Mesothelial cell of epicardium (in vitro differentiated cells): ENCODE data around the gene PPP1R3G. TPM values are rescaled to one million over a fixed set of nuclear protein-coding genes. Genes with fewer than 3 reads are reported as not detected.

ENCODE experiments used
- DNase-seq, 2 experiments: peaks; one replicate each; pipeline ENCODE4 v3.0.0; 2021; ENCODE audit warnings: low spot score in 2 of 2; ENCODE audit not compliant: unreplicated experiment in 2 of 2
- H3K27ac Mint-ChIP-seq: 2 replicates; pipeline ENCODE4 v1.8.0; 2021; ENCODE audit warnings: mixed read lengths
- H3K27me3 Mint-ChIP-seq: 2 replicates; pipeline ENCODE4 v1.8.0; 2021; ENCODE audit warnings: low read depth, mixed read lengths
- H3K36me3 Mint-ChIP-seq: 2 replicates; pipeline ENCODE4 v1.8.0; 2021; ENCODE audit warnings: mixed read lengths
- H3K4me1 Mint-ChIP-seq: 2 replicates; pipeline ENCODE4 v1.8.0; 2021; ENCODE audit warnings: mixed read lengths
- H3K4me3 Mint-ChIP-seq: 2 replicates; pipeline ENCODE4 v1.8.0; 2021; ENCODE audit warnings: mild to moderate bottlenecking, moderate library complexity, mixed read lengths
- H3K9me3 Mint-ChIP-seq: 2 replicates; pipeline ENCODE4 v1.8.0; 2021; ENCODE audit warnings: mixed read lengths
- total RNA-seq: library from RNA; stranded (reverse); gene quantifications from 3 replicates; pipeline ENCODE4 v1.2.1, GENCODE V29; 2021
- TF ChIP-seq, protein P1 (sequence below): fragments of 200-600 bp; sonication (generic); IDR thresholded peaks from one replicate; pipeline ENCODE4 v1.5.0; 2021; ENCODE audit warnings: antibody characterized with exemption; ENCODE audit not compliant: unreplicated experiment

Gene PPP1R3G
- total RNA-seq, 1 donor from 2014 or later = 1.1 TPM

DNA sequence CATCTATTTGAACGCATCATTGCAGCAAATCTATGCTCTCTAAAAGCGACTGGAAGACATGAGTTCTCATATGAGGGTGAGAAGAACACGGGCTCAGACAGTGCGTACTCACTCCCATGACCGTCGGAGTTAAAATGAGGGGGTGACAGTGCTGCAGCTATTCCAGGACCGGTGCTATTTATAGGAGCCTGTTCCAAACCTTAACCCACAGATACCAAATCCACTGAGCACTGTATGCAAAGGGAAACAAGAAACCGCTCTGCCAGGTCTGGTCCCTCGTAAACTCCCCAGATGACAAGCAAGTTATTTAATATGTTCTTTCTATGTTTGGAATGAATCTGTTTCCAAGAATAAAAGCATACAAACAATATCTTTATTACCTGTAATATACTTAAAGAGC, 22.9 kb downstream of the PPP1R3G start:
- Mint-ChIP-seq H3K36me3 (peaks cover 2% of the 10 kb centered on the region), H3K27ac (no peak overlapping the region), H3K27me3 (no peaks in the 10 kb centered on the region), H3K4me1 (no peaks in the 10 kb centered on the region), H3K9me3 (no peaks in the 10 kb centered on the region), H3K4me3 (no peak overlapping the region)
- TF ChIP-seq, protein P1, sequence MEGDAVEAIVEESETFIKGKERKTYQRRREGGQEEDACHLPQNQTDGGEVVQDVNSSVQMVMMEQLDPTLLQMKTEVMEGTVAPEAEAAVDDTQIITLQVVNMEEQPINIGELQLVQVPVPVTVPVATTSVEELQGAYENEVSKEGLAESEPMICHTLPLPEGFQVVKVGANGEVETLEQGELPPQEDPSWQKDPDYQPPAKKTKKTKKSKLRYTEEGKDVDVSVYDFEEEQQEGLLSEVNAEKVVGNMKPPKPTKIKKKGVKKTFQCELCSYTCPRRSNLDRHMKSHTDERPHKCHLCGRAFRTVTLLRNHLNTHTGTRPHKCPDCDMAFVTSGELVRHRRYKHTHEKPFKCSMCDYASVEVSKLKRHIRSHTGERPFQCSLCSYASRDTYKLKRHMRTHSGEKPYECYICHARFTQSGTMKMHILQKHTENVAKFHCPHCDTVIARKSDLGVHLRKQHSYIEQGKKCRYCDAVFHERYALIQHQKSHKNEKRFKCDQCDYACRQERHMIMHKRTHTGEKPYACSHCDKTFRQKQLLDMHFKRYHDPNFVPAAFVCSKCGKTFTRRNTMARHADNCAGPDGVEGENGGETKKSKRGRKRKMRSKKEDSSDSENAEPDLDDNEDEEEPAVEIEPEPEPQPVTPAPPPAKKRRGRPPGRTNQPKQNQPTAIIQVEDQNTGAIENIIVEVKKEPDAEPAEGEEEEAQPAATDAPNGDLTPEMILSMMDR = no peak
- DNase-seq = no peak

DNA sequence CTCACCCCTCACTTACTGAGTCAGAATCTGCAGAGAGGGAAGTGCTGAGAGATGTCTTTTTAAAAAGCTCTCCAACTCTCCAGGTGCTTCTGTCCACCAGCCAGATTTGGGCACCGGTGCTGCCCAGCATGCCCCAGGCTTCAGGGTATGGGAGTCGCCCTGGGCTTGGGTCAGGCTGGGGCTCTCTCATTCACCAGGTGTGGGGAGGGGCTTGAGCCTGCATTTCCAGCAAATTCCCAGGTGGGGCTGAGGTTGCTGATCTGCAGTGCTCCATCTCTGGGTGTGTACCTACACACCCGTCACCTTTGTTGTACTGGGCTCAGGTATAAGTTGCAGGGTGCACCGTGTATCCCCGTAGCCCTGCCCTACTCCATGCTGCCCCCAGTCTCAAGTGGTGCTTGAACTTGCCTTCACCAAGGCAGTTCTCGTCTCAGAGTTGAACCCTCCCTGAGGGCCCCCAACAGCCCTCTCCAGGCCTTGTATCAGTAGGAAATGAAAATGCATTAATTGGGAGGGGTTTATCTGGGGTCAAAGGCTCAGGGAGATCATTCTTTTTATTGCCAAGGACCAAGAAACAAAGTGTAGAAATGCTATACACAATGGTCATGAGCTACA, 23.5 kb downstream of the PPP1R3G start:
- H3K36me3 Mint-ChIP-seq = peaks cover 2% of the 10 kb centered on the region
- H3K27ac Mint-ChIP-seq = no peak overlapping the region
- no peak overlapping the region for H3K4me3 Mint-ChIP-seq
- H3K4me1 Mint-ChIP-seq = no peaks in the 10 kb centered on the region
- TF ChIP-seq, protein P1 = no peak
- H3K9me3 Mint-ChIP-seq = no peaks in the 10 kb centered on the region
- no peaks in the 10 kb centered on the region for H3K27me3 Mint-ChIP-seq
- DNase-seq = no peak

DNA sequence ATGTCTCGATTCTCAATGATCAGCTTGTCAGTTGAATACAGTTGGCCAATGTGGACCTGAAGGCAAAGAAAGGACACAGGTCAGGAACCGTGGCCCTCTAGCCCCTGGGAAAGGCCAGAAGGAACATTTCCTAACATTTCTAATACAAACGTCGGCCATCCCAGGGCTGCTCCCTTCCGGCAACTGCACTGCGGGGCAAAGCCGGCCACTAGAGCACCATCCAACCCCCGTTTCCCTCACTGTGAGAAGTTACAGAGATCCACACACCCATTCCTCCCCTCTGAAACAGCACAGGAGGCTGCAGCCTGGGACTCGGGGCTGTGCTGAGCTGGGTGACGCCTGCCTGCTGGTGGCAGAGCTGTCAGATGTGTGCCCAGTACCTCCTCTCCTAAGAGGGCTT, 24.3 kb downstream of the PPP1R3G start:
- no peaks in the 10 kb centered on the region for H3K4me1 Mint-ChIP-seq
- no peaks in the 10 kb centered on the region for H3K9me3 Mint-ChIP-seq
- TF ChIP-seq, protein P1 = no peak
- DNase-seq = no peak
- H3K36me3 Mint-ChIP-seq = peaks cover 2% of the 10 kb centered on the region
- no peaks in the 10 kb centered on the region for H3K27me3 Mint-ChIP-seq
- H3K4me3 Mint-ChIP-seq = no peak overlapping the region
- no peak overlapping the region for H3K27ac Mint-ChIP-seq

DNA sequence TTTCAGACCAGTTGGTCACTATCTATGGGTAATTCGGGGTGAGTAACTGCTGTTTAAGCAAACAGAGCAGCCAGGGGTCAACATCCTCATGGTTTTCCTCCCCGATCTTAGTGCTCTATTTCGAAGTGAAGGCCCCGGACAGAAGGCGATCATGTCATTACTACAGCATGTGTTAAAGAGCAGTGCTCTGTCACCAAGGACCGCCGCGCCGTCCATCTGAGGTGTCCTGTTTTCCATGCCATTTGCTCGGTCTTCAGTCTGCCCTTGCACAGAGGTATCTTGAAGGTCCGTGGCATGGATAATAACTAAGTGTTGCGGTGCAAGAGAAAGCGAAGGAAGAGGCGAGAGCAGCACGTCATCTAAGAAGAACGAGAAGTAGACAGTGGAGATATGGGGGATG, 25.1 kb downstream of the PPP1R3G start:
- H3K9me3 Mint-ChIP-seq = no peaks in the 10 kb centered on the region
- H3K4me3 Mint-ChIP-seq = no peak overlapping the region
- DNase-seq = no peak
- H3K4me1 Mint-ChIP-seq = peaks cover 1% of the 10 kb centered on the region
- TF ChIP-seq, protein P1 = no peak
- no peak overlapping the region for H3K27ac Mint-ChIP-seq
- H3K36me3 Mint-ChIP-seq = peaks cover 2% of the 10 kb centered on the region
- no peaks in the 10 kb centered on the region for H3K27me3 Mint-ChIP-seq

DNA sequence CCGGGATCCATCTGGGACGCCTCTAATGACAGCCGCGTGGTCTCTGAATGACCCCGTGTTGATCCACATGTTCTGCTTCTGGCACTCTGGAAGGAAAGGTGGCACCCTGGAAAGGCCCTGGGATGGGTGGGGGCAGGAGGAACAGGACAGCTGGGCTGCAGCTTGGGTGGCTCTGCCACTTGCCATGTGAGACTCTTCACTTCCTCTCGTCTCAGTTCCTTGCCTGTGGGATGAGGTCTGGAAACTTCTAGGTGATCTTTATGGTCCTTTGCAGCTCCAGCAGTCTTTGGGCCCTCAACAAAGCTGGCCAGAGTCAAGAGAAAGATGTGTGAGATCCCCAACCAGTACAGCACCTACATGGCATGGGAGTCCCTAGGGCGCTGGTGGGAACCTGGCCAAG, 26.5 kb downstream of the PPP1R3G start:
- peaks cover 2% of the 10 kb centered on the region for H3K4me1 Mint-ChIP-seq
- H3K27me3 Mint-ChIP-seq = no peaks in the 10 kb centered on the region
- no peaks in the 10 kb centered on the region for H3K9me3 Mint-ChIP-seq
- TF ChIP-seq, protein P1 = no peak
- no peak for DNase-seq
- peaks cover 2% of the 10 kb centered on the region for H3K36me3 Mint-ChIP-seq
- no peak overlapping the region for H3K27ac Mint-ChIP-seq
- H3K4me3 Mint-ChIP-seq = no peak overlapping the region
